ENCODE data around the gene KCNH8.

Gene KCNH8

DNA sequence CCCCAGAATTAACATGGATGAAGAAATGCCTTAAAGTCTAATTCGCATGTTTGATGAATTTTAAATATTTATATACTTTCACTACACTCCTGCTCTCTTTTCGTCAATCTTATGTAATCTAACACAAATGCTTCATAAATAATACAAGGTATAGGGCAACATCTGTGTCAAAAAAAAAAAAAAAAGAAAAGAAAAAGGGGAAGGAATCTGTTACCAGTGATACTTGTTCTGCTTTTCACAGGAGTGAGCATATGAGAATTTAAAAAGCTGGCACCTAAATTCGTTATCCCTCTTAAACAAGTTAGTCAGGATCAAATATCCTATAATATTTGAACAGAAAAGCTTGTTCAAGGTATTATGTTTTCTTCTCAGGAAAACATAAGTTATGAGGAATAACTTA, 243.8 kb downstream of the KCNH8 start:
- ChIA-PET POLR2A (no interaction called here), CTCF (no interaction called here)
- DNase-seq (ENCODE audit: extremely low spot score), result no peak
- TF ChIP-seq, protein P1, sequence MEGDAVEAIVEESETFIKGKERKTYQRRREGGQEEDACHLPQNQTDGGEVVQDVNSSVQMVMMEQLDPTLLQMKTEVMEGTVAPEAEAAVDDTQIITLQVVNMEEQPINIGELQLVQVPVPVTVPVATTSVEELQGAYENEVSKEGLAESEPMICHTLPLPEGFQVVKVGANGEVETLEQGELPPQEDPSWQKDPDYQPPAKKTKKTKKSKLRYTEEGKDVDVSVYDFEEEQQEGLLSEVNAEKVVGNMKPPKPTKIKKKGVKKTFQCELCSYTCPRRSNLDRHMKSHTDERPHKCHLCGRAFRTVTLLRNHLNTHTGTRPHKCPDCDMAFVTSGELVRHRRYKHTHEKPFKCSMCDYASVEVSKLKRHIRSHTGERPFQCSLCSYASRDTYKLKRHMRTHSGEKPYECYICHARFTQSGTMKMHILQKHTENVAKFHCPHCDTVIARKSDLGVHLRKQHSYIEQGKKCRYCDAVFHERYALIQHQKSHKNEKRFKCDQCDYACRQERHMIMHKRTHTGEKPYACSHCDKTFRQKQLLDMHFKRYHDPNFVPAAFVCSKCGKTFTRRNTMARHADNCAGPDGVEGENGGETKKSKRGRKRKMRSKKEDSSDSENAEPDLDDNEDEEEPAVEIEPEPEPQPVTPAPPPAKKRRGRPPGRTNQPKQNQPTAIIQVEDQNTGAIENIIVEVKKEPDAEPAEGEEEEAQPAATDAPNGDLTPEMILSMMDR (IDR thresholded peaks at IDR 0.05; ENCODE audit: control extremely low read depth, extremely low read depth, low read depth, missing control alignments), result no peak

DNA sequence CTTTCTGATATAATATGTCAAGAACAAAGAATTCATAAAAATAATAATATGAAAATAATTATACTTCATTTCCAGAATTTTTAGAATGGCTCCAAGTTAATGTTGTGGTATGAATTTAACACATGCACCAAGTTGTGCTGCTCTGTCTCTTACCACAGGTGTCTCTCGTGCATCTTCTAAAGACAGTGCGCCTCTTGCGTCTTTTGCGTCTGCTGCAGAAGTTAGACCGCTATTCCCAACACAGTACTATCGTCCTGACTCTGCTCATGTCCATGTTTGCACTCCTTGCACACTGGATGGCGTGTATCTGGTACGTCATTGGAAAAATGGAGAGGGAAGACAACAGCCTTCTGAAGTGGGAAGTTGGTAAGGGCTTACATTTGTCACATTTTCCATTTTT, 246.6 kb downstream of the KCNH8 start:
- ChIA-PET POLR2A (no interaction called here), CTCF (no interaction called here)
- no peak for DNase-seq (ENCODE audit: extremely low spot score)
- TF ChIP-seq, protein P1 (IDR thresholded peaks at IDR 0.05; ENCODE audit: control extremely low read depth, extremely low read depth, low read depth, missing control alignments), result no peak

DNA sequence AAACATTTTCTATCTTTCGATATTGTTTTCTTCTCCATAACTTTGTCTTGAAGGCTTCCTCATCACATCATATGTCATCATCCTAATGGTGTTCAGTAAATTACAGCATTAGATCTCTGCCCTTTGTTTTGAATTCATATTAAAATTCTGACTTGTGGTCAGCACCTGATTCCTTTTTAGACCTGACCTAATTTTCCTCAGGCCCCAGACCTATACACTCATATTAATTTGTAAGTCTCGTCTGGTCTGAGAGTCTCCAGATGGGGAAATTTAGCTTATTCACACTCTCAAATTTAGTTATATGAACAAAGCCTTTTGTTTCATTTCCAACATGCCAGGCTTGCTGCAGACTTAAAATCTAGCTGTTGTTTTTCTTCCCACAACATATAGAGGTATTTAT, 248.4 kb downstream of the KCNH8 start:
- CTCF ChIA-PET, result interaction anchor here (1.3 to 2.0 kb wide), 4 partner anchors 12 to 145 kb away, joined by 3 to 5 read pairs (median 4); no protein-coding TSS in a partner anchor
- TF ChIP-seq, protein P1 (IDR thresholded peaks at IDR 0.05; ENCODE audit: control extremely low read depth, extremely low read depth, low read depth, missing control alignments), result no peak
- POLR2A ChIA-PET, result no interaction called here
- DNase-seq (ENCODE audit: extremely low spot score), result no peak

DNA sequence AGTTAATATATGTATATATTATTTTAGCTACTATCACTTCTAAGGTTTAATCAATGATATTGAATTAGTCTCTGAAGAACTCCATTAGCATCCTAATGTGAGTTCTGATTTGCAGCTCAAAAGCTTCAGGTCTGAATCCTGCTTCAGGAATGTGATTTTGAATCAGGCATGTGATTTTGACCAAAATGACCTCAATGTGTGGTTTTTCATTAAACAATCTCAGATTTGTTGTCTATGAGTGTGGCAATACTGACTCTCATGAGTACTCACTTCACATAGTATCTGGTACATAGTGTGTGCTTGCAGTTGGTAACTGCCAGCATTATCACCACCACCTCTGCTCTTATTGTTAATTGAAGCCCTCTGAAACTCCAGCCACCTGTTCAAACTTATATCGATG, 251.0 kb downstream of the KCNH8 start:
- TF ChIP-seq, protein P1 (IDR thresholded peaks at IDR 0.05; ENCODE audit: control extremely low read depth, extremely low read depth, low read depth, missing control alignments), result no peak
- DNase-seq (ENCODE audit: extremely low spot score), result no peak
- ChIA-PET CTCF (interaction anchor here (0.8 to 1.7 kb wide), 3 partner anchors 14 to 32 kb away, joined by 3 to 5 read pairs (median 3); no protein-coding TSS in a partner anchor), POLR2A (no interaction called here)

DNA sequence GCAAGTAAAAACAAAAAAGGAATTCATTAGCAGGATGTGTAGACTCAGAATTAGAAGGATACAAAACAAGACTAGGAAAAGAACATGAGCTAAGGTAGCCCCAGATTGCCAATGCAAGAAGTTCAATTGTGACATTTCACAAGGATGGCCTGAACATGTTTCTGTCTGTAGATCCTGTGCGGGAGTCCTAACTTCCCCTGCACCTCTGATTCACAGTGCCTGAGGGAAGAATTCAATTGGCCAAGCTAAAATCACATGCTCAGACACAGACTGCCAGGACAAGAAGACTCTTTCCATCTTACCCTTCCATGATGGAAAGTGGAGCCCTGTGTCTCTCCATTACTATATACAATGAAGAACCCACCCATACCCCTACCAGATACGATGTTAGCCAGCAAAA, 251.5 kb downstream of the KCNH8 start:
- ChIA-PET CTCF (interaction anchor here (1.0 to 1.7 kb wide), 2 partner anchors 14 to 15 kb away, joined by 3 to 5 read pairs; no protein-coding TSS in a partner anchor), POLR2A (no interaction called here)
- DNase-seq (ENCODE audit: extremely low spot score), result no peak
- TF ChIP-seq, protein P1 (IDR thresholded peaks at IDR 0.05; ENCODE audit: control extremely low read depth, extremely low read depth, low read depth, missing control alignments), result no peak

DNA sequence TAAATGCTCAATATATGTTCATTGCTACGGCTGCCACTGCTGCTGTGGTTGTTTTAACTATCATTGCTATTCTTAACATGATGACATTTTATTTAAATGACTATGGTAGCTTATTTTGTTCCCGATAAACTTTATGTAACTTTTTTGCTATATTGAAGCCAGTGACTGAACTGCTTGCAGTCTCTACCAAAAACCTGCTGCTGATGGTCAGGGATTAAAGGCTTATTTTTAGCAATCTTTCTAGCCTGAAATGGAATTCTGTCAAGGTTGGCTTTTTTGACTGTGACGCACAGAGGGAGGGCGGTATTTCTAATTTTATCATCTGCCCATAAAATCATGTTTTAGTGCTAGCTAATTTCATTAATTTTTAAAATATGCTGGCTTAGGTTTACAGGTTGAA, 271.8 kb downstream of the KCNH8 start:
- DNase-seq (ENCODE audit: extremely low spot score), result no peak
- TF ChIP-seq, protein P1 (IDR thresholded peaks at IDR 0.05; ENCODE audit: control extremely low read depth, extremely low read depth, low read depth, missing control alignments), result no peak
- POLR2A ChIA-PET, result no interaction called here
- CTCF ChIA-PET, result no interaction called here

DNA sequence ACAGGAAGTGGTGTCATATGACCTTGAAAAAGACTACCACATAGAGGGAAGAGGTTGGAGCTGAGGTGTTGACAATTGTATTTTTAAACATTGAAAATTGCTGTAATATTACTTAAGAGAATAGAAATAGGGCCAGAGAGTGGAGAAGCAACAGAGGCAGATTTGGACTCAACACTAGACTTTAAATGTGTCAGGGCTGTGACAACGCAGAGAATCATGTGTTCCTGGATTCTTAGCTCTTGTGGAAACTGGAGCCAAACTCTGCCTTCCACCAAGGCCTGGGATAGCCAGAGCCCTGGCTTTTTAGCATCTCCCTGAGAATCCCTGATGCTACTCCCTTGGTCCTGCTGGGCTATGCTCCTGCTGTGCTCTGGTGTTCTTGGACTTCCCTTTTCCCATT, 277.5 kb downstream of the KCNH8 start:
- ChIA-PET CTCF (interaction anchor here (0.8 to 0.9 kb wide), 2 partner anchors 20 to 38 kb away, joined by 3 read pairs; no protein-coding TSS in a partner anchor), POLR2A (no interaction called here)
- TF ChIP-seq, protein P1 (IDR thresholded peaks at IDR 0.05; ENCODE audit: control extremely low read depth, extremely low read depth, low read depth, missing control alignments), result no peak
- DNase-seq (ENCODE audit: extremely low spot score), result no peak

Measured in GM10248 (cell line).